Middle frontal gyrus (tissue), 1 donor: Measurements from ENCODE around the gene RABGAP1L.
A peak's percentile ranks its signal among the peaks of the same experiment; 100 is the strongest.
"Not testable (repeated sequence)": the region's sequence is repeated elsewhere in the genome, so short reads cannot be mapped to it uniquely, and the experiment has no call there.

Experiments used
- DNase-seq: peaks from one replicate; pipeline ENCODE4 v3.0.0-alpha.2; 2015; ENCODE audit warnings: low spot score; ENCODE audit errors: extremely low spot score

RABGAP1L gene

GRCh38 chr1:174238845-174239501, 79.7 kb downstream of the RABGAP1L start:
- DNase-seq: not testable (repeated sequence)

GRCh38 chr1:174239541-174239940, 80.2 kb downstream of the RABGAP1L start:
- DNase-seq: no peak

DNA sequence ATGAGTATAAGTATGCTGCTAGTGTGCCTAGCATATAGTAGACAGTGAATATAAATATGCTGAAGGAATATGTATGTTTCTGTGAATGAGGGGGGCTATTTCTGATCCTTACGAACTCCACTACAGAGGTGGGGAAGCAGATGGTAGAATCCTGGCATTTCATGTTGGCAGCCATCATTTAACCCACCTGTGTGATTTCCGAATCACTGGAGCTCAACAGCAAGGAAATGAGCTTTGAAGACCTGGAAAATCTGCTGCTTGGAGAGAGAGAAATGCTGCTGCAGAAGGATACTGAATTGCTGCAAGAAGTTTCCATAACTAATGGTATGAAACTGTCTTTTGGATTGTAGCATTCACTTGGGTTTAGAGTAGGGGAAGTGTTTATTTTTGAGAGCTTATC, 83.5 kb downstream of the RABGAP1L start:
- no peak for DNase-seq

DNA sequence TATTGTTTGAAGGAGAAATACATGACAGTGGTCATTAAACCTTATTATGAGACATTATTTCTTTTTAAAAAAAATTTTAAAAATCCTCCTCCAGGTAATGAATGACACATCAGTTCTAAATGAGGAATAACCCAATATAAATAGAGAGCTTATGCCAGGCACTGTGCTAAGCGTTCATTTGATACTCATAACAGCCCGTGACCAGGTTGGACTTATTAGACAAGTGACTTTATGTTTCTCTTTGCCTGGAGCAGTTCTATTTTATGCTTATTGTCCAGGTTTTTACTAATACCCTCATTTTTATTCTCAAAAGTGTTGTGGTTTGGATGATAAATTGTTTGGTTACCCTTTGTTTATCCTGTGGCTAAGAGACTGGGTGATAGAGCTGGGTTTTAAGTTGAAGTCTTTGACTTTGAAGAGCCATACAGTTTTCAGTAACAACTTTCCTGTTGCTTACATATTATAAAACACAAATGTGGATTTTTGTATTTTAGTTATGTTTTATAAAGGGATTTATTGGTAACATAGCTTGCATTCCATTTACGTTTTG, 84.2 kb downstream of the RABGAP1L start:
- DNase-seq: no peak

- DNase-seq: no peak
Measured at GRCh38 chr1:174244017-174244416, 84.7 kb downstream of the RABGAP1L start.

DNA sequence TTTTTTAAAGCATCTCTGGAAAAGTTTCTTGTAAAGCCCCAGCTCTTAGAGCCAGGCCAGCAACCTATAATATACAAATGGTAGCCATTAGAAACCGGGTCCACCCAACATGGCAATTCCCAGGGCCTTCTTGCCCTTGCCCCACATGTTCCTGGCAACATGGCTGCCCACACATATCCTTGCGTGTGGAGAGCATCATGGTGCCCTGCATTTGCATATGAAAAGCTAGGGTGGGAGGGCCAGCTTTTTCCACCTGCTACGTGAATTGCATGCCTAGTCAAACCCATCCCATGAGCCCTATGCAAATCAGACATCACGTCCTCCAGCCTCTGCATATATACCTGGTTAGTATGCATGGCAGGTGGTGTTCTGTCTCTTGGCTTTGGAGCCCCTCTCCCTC, 88.2 kb downstream of the RABGAP1L start:
- no peak for DNase-seq

DNA sequence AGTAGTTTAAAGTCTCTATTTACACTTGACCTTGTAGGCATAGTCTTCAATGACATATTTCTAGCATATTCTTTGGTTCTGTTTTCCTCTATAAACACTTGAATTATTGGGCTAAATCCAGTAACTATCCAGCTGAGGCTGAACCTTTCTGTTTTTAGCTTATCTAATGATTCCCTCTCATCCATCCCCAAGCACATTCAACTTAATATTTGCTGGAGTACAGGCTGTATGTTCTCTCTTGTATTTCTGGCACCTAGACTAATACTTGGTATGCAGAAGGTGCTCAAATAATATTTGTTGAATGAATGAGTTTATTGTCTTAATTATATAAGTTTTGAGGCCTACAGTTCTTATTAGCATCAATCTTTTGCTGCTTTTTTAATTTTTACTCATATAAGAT, 88.7 kb downstream of the RABGAP1L start:
- DNase-seq: no peak

DNA sequence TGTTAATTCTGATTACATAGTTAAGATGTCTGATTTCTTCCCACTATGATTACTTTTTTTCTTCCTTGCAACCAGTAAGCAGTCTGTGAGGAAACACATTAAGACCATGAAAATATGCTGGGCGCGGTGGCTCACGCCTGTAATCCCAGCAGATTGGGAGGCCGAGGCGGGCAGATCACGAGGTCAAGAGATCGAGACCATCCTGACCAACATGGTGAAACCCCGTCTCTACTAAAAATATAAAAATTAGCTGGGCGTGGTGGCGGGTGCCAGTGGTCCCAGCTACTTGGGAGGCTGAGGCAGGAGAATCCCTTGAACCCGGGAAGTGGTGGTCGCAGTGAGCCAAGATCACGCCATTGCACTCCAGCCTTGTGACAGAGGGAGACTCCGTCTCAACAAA, 97.1 kb downstream of the RABGAP1L start:
- DNase-seq: not testable (repeated sequence)

- peak; percentile 53 for DNase-seq
Measured at GRCh38 chr1:174258148-174258550, 98.8 kb downstream of the RABGAP1L start.

GRCh38 chr1:174262349-174263241, 103.3 kb downstream of the RABGAP1L start:
- DNase-seq: peak; percentile 52

DNA sequence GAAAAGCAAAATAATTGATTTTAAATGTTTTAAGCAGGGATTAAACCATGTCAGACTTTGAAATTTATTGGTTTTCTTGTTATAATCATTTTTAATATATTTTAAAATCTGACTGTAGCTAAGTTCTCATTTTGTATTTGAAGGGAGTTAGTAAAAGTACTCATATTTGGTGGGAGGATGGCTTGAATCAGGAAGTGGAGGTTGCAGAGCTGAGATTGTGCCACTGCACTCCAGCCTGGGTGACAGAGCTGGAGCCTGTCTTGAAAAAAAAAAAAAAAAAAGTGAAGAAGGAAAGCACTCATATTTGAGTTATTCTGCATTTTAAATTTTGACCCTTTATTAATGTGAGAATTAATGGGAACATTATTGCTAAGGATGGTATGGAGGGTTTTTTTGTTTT, 106.0 kb downstream of the RABGAP1L start:
- no peak for DNase-seq

DNA sequence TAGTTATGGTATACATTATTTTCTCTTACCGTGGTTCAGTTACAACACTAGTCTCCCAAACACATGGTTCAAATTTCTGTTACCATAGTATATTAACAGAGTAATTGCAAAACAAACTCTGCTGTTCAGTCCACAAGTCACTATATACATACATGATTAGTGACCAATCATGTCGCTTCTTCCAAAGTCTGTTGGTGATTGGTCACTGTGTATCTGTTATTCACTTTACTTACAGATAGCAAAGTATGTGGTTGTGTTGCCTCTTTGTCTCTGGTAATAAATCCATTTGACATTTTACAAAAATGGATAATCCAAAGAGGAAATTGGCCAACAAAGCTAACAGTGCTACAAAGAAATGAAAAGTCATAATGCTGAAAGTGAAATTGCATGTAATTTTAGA, 107.2 kb downstream of the RABGAP1L start:
- no peak for DNase-seq

- DNase-seq: no peak
Measured at GRCh38 chr1:174266991-174267612, 107.8 kb downstream of the RABGAP1L start.

GRCh38 chr1:174269989-174270651, 110.8 kb downstream of the RABGAP1L start:
- no peak for DNase-seq

DNA sequence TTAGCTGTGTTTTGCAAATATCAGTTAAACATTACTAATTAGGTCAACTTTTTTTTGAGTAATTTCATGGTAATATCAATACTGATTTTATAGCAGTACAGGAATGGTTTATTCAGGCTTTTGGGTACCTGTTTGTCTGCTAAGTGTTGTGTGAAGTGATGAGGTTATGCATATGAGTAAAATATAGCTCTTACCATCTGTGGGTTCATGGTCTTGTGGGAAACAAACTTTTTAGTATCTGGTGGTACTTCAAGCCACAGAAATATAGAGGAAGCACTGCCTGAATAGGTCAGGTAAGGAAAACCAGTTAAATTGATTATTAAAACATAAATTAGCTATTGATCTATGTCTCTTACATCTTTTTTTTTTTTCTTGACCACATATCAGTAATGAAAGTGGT, 113.9 kb downstream of the RABGAP1L start:
- DNase-seq: no peak

DNA sequence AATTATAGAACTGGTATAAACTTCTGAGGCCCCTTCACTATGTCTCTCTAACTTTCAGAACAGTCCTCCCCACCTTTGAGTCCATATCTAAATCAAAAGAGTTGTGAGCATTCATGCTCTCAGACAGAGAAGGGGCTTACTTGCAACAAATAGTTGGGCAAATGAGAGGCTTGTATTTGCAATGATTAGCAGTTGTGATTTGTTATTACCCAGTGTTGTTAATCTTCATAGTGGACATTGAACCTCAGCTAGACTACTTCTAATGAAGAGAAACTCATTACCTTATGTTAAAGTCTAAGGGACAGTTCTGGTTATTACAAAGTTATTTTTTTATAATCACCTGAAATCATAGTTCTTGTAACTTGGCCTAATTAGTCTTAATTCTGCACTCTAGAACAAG, 114.5 kb downstream of the RABGAP1L start:
- DNase-seq: no peak

DNA sequence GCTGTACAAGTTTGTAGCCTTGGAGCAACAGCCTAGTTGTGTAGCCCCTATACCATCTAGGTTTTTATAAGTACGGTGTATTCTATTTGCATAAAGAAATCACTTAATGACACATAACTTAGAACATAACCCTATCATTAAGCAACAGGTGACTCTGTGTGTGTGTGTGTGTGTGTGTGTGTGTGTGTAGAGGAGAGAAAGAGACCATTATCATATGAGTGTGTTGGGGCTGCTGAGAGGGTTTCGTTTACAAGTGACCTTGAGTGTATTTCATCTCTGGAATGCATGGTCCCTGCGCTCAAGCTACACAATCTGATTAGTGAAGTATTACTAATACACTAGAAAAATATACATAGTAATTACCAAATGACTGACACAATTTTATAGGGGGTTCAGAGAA, 115.1 kb downstream of the RABGAP1L start:
- no peak for DNase-seq

DNA sequence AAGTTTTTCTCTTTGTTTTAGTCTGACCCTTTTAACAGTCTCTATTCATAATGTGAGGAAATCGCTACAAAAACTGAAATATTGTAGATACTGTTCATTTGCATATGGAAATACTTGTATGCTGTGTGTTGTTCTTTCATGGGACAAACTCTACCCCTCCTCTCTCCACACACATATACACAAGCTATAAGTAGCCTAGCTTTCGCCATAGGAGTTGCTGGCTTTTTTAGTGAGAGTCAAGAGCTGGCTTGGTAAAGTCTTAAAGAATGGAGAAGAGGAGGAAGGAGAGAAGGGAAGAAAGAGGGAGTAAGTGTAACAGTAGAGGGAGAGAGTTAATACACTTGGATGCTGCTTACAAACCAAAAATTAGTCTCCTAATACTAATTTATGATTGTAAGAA, 115.6 kb downstream of the RABGAP1L start:
- no peak for DNase-seq

GRCh38 chr1:174276087-174276486, 116.8 kb downstream of the RABGAP1L start:
- DNase-seq: no peak

DNA sequence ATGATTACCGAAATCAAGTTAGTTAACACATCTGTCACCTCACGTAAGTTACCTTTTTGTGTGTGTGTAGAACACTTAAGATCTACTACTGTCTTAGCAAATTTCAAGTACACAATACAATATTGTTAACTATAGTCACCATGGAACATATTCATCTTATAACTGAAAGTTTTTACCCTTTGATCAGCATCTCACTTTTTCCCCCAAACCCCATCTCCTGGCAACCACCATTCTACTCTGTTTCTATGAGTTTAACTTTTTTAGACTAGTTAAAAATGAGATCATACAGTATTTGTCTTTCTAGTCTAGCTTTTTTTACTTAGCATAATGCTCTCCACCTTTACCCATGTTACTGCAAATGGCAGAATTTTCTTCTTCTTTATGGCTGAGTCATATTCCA, 124.7 kb downstream of the RABGAP1L start:
- no peak for DNase-seq

DNA sequence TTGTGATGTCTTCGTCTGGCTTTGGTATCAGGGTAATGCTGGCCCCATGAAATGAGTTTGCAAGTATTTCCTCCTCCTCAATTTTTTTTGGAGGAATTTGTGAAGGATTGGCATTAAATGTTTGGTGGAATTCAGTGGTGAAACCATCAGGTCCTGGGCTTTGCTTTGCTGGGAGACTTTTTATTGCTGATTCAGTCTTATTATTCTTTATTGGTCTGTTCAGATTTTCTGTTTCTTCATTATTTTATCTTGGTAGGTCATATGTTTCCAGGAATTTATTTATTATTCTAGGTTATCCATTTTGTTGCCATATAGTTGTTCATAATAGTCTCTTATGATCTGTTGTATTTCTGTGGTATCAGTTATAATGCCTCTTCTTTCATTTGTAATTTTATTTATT, 126.7 kb downstream of the RABGAP1L start:
- no peak for DNase-seq
